Right cardiac atrium (tissue), 5 donors: Measurements from ENCODE around the gene PPP1R14C. TPM values are rescaled to one million over a fixed set of nuclear protein-coding genes. Genes with fewer than 3 reads are reported as not detected.

Source experiments
- ATAC-seq, 2 donors: fragments of 200-7000 bp; cut with Tn5 transposase; one replicate each; pipeline versions ENCODE4 v1.8.0 to v1.9.1; 2020; ENCODE audit warnings: moderate library complexity in 2 of 2, mild to moderate bottlenecking in 1 of 2
- DNase-seq, 3 donors: peaks; one replicate each; pipeline ENCODE4 v3.0.0-alpha.2; 2020
- H3K27ac ChIP-seq: one replicate; pipeline ENCODE4 v1.5.1; 2013; ENCODE audit warnings: mild to moderate bottlenecking, low read length, control low read depth, moderate library complexity
- H3K27me3 ChIP-seq: one replicate; pipeline ENCODE4 v1.6.1; 2013; ENCODE audit not compliant: control insufficient read depth, insufficient read depth
- H3K4me1 ChIP-seq: one replicate; pipeline ENCODE4 v1.6.1; 2013; ENCODE audit warnings: low read length; ENCODE audit not compliant: control insufficient read depth, insufficient read depth
- H3K4me3 ChIP-seq: one replicate; pipeline ENCODE4 v1.5.1; 2013; ENCODE audit warnings: low read length, control low read depth
- H3K9me3 ChIP-seq: one replicate; pipeline ENCODE4 v1.6.1; 2013; ENCODE audit warnings: low read length; ENCODE audit not compliant: control insufficient read depth
- WGBS: extraction: QIAGEN DNeasy Blood & Tissue Kit; methylation state at CpG from one replicate; pipeline ENCODE4 v1.1.7; 2013; 5-methylcytosine and 5-hydroxymethylcytosine counted together
- intact Hi-C, 4 donors: fragments of 100-400 bp; cut with DNase I; formaldehyde crosslinking; loops; one replicate each; pipeline versions ENCODE4 v1.11.0 to v1.14.0; 2022 to 2023
- polyA plus RNA-seq: library from polyadenylated mRNA; stranded (reverse); fragments of 200-250 nt; gene quantifications from one replicate; pipeline ENCODE4 v1.2.3, GENCODE V29; 2013
- total RNA-seq, 4 donors: library from RNA; stranded (reverse); fragmentation: NEBNext Ultra II Directional; extraction: Animal tissue kit (Norgen Biotek cat#: 25700); gene quantifications; one replicate each; pipeline ENCODE4 v1.2.1, GENCODE V29; 2021
- donor health status: healthy with polysubstance abuse.
- donor health status: DM: no; HTN: yes; CAD: no.
- donor health status: DM: no; HTN: no; CAD: no.
- donor health status: DM: no; HTN: yes; CAD: no; lungs with severe emphysema.
- donor health status: DM: yes; HTN: yes; CAD: no.

PPP1R14C gene
- total and polyA plus RNA-seq, 5 donors = 90.7 to 170 (median 102) TPM

- Histone ChIP-seq H3K4me3 (no peak overlapping the region), H3K27ac (no peak overlapping the region), H3K9me3 (no peaks in the 10 kb centered on the region), H3K27me3 (no peaks in the 10 kb centered on the region), H3K4me1 (no peaks in the 10 kb centered on the region)
- no peak for DNase-seq
- intact Hi-C loops = no loop called here
- 93% methylated on average over 1 of the region's 1 CpG for WGBS
- ATAC-seq = no peak
These were observed 123.5 kb downstream of the PPP1R14C start for GRCh38 chr6:150266309-150266708.

GRCh38 chr6:150266963-150267685 is 124.3 kb downstream of the PPP1R14C start:
- 74% methylated on average over 7 of the region's 7 CpGs for WGBS
- no peaks in the 10 kb centered on the region for H3K27me3 ChIP-seq
- no peak for DNase-seq
- no peaks in the 10 kb centered on the region for H3K4me1 ChIP-seq
- H3K9me3 ChIP-seq = no peaks in the 10 kb centered on the region
- ATAC-seq = no peak
- no peak overlapping the region for H3K4me3 ChIP-seq
- no peak overlapping the region for H3K27ac ChIP-seq
- intact Hi-C loops = no loop called here

DNA sequence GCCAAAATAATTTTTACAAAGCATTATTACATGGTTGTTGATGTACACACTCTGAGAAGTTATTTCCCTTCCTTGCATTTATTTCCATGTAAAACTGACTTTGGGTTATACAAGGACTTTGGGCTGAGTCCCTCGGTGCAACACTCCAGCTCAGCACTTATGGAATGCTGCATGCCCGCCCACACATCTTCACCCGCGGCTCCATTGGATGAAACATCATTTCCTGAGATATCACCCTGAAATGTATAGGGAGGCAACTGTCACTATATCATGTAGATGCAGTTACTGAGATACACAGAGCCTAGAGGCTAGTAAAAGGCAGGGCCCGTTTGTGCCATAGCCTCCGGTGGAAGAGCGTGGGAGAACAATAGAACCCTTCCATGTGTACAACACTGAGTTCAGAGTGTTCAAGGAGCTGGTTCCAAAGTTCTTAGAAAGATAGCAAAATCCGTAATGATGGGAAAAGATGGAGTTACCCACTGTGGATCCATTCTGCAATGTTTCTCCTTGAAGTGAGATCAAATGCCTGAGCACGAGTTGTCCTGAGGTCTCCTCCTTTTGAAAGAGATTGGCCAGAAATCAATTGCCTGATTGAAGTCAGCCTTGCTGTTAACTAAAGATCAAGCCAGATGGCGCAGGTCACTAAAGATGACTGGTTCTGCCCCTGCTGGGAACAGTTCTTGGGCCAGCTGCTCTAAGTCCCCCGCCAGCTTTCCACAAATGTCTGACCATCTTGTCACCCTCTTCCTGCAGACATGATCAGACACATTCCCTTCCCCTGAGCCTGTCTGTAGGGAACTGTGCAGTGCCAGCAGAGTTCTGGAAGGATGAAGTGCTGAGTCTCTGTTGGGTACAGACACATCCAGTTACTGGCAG is 125.1 kb downstream of the PPP1R14C start:
- no peak overlapping the region for H3K27ac ChIP-seq
- no peak overlapping the region for H3K4me3 ChIP-seq
- DNase-seq (no peak), ATAC-seq (no peak)
- no peaks in the 10 kb centered on the region for H3K27me3 ChIP-seq
- no peaks in the 10 kb centered on the region for H3K9me3 ChIP-seq
- 51% methylated on average over 11 of the region's 11 CpGs for WGBS
- intact Hi-C loops = no loop called here
- no peaks in the 10 kb centered on the region for H3K4me1 ChIP-seq

DNA sequence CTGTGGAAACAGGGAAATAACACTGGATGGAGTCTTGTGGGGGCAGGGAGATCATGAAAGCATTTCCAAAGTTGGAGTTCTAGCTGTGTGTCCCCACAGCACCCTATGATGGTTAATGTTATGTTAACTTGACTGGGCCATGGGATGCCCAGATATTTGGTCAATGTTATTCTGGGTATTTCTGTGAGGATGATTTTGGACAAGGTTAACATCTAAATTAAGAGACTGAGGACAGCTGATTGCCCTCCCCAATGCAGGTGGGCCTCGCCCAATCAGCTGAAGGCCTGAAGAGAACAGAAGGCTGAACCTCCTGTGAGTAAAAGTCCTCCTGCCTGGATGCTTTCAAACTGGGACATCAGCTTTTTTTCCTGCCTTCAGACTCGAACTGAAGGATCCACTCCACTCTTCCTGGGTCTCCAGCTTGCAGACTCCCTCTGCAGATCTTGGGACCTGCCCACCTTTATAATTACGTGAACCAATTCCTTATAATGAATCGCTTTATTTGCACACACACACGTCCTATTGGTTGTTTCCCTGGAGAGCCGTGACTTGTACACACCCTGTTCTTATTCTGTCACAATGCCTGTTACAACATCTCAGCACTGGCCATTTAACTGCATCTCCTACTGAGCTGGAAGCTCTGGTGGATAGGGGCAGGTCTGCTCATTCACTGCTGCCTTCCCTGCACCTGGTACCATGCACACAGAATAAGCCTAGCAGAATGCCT is 126.4 kb downstream of the PPP1R14C start:
- no peak for DNase-seq
- H3K27ac ChIP-seq = no peak overlapping the region
- intact Hi-C loops = no loop called here
- no peak overlapping the region for H3K4me3 ChIP-seq
- H3K4me1 ChIP-seq = no peaks in the 10 kb centered on the region
- H3K9me3 ChIP-seq = no peaks in the 10 kb centered on the region
- no peaks in the 10 kb centered on the region for H3K27me3 ChIP-seq
- ATAC-seq = no peak
- 91% methylated on average over 6 of the region's 6 CpGs for whole genome bisulfite sequencing

- no peak for DNase-seq
- ATAC-seq = no peak
- no peaks in the 10 kb centered on the region for H3K9me3 ChIP-seq
- no peaks in the 10 kb centered on the region for H3K27me3 ChIP-seq
- WGBS = 75% methylated on average over 4 of the region's 4 CpGs
- intact Hi-C loops = no loop called here
- H3K4me3 ChIP-seq = no peak overlapping the region
- H3K27ac ChIP-seq = no peak overlapping the region
- no peaks in the 10 kb centered on the region for H3K4me1 ChIP-seq
These were observed 127.0 kb downstream of the PPP1R14C start for GRCh38 chr6:150269857-150270223.

DNA sequence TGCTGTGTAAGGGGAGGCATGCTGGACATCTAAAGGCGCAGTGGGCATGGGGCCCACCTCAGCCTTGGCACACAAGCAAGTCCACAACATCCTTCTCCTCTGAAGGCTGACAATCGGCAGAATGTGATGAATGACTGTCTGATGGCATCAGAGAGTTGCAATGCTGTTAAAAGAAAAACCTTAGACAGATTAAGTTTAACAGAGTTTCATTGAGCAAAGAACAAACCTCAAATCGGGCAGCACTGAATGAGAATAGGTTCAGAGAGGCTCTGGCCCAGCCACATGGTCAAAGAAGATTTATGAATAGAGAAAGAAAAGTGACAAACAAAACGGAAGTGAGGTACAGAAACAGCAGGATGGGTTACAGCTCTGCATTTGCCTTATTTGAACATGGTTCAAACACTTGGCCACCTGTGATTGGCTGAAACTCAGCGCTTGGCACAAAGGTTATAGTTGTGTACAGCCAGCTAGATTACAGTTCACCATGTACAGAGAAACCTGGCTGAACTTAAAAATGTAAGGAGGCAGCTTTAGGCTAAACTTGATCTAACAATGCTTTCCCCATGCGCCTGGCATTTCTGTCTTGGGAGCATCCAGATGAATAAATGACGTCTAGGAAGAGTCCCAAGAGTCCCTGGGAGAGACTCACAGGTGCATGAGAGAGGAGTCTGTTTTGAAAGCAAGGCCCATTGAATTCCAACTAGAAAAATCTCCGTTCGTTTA is 127.6 kb downstream of the PPP1R14C start:
- Histone ChIP-seq H3K27me3 (no peaks in the 10 kb centered on the region), H3K4me1 (no peaks in the 10 kb centered on the region), H3K27ac (no peak overlapping the region), H3K4me3 (no peak overlapping the region), H3K9me3 (no peaks in the 10 kb centered on the region)
- intact Hi-C loops = no loop called here
- 89% methylated on average over 9 of the region's 9 CpGs for WGBS
- ATAC-seq = no peak
- no peak for DNase-seq

GRCh38 chr6:150271172-150271500 is 128.3 kb downstream of the PPP1R14C start:
- no peaks in the 10 kb centered on the region for H3K9me3 ChIP-seq
- intact Hi-C loops = no loop called here
- no peak overlapping the region for H3K4me3 ChIP-seq
- DNase-seq (no peak), ATAC-seq (no peak)
- H3K4me1 ChIP-seq = no peaks in the 10 kb centered on the region
- H3K27me3 ChIP-seq = no peaks in the 10 kb centered on the region
- H3K27ac ChIP-seq = no peak overlapping the region
- 98% methylated on average over 1 of the region's 1 CpG for WGBS

- Histone ChIP-seq H3K9me3 (no peaks in the 10 kb centered on the region), H3K4me3 (no peak overlapping the region), H3K27me3 (no peaks in the 10 kb centered on the region), H3K4me1 (no peaks in the 10 kb centered on the region), H3K27ac (no peak overlapping the region)
- DNase-seq = no peak
- WGBS = 79% methylated on average over 6 of the region's 6 CpGs
- ATAC-seq = no peak
- intact Hi-C loops = no loop called here
These were observed 128.8 kb downstream of the PPP1R14C start for GRCh38 chr6:150271501-150272263.

DNA sequence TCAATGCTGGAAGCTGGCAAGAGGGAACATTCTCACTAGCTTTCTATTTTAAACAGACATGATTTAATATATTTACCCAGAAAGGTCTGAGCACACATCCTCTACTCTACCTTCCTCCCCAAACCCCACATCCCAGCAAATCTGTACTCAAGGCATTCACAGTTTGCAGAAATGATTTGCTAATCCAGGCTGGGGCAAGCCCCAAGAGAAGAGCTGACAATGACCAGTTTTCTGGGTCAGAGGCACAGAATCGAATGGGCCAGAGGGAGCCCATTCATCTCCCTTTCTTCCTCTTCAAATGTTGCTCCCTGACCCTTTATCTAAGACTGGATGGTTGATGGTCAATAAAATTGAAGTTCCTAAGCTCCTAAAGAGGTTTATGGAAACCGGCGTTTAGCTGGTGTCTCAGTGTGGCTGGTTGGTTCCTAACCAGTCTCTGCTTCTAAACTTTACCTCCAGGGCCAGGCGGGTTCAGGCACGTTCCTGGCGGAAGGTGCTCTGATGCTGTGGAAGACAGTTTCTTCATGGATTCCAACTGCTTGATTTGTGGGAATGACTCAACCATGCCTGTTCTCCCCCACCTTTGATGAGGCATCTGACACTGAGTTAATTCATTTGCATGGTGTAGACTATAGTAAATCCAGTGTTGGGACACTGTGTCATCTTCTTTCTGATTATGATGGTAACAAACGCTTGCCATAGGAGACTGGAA is 129.6 kb downstream of the PPP1R14C start:
- Histone ChIP-seq H3K4me1 (peaks cover 3% of the 10 kb centered on the region), H3K4me3 (no peak overlapping the region), H3K27me3 (no peaks in the 10 kb centered on the region), H3K9me3 (no peaks in the 10 kb centered on the region), H3K27ac (no peak overlapping the region)
- ATAC-seq = no peak
- 94% methylated on average over 7 of the region's 7 CpGs for WGBS
- intact Hi-C loops = no loop called here
- DNase-seq = no peak

- no peak overlapping the region for H3K27ac ChIP-seq
- peaks cover 3% of the 10 kb centered on the region for H3K4me1 ChIP-seq
- ATAC-seq (no peak), DNase-seq (no peak)
- no peaks in the 10 kb centered on the region for H3K27me3 ChIP-seq
- intact Hi-C loops = no loop called here
- 89% methylated on average over 2 of the region's 2 CpGs for WGBS
- no peak overlapping the region for H3K4me3 ChIP-seq
- no peaks in the 10 kb centered on the region for H3K9me3 ChIP-seq
These were observed 130.1 kb downstream of the PPP1R14C start for GRCh38 chr6:150272976-150273315.
